ENCODE results near the gene PLK5.
"Not testable (repeated sequence)": the region's sequence is repeated elsewhere in the genome, so short reads cannot be mapped to it uniquely, and the experiment has no call there.

Gene PLK5

GRCh38 chr19:1511318-1512317 lies 12.3 kb upstream of the PLK5 start:
- FAIRE-seq (no peak), DNase-seq (ENCODE audit: insufficient read length) (no peak)
- no peak for TF ChIP-seq POLR2AphosphoS5 (IDR thresholded peaks at IDR 0.05; ENCODE audit: low read depth, low read length)
- no peak for TF ChIP-seq TAF1 (IDR thresholded peaks at IDR 0.05; ENCODE audit: borderline replicate concordance, low read depth, low read length)
- no peak for TF ChIP-seq POLR2A (IDR thresholded peaks at IDR 0.05; ENCODE audit: low read depth, low read length)

GRCh38 chr19:1512671-1513498 lies 11.0 kb upstream of the PLK5 start, which contains the start of gene ADAMTSL5:
Gene ADAMTSL5 (minus strand): TSS chr19:1513019. CDS start chr19:1510943, 2,076 bp downstream.
- peak; percentile 85 for DNase-seq (ENCODE audit: insufficient read length)

DNA sequence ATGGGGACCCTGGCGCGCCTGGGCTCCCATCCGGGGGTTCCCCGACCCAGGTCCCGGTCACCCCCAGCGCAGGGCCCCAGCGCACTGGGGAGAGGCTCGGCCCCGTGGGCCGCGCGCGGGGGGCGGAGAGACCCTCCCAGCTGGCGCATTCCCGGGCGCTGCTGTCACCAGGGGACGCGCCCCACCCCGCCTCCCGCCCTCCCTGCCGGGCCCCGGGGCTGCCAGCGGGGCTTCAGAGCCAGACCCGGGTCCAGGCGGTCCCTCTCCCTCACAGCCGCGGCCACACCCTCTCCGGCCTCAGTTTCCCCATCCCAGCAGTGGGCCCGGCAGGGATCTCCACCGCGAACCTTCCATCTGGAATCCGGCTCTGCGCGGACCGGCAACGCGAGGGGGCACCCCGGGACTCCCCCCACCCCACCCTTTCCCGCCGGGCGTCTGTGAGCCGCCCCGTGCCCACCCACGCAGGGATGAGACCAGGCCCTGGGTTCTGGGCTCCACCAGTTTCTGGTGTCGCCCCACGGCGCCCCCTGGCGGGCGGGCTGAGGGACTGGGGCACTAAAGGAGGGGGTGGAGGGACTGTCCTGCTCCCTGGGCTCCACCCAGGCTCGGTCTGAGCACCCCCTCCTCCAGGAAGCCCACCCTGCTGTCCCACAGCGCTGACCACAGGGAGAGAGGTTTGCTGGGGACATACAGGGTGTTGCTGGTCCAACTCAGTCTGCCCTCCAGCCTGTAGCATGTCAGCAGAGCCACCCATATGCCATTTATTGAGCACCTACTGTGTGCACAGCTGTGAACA lies 10.2 kb upstream of the PLK5 start:
- TF ChIP-seq TAF1 (IDR thresholded peaks at IDR 0.05; ENCODE audit: borderline replicate concordance, low read depth, low read length) (no peak), POLR2AphosphoS5 (IDR thresholded peaks at IDR 0.05; ENCODE audit: low read depth, low read length) (no peak), POLR2A (IDR thresholded peaks at IDR 0.05; ENCODE audit: low read depth, low read length) (no peak)
- peak; percentile 71 for DNase-seq (ENCODE audit: insufficient read length)
- FAIRE-seq, result no peak

More at GRCh38 chr19:1512671-1513498, 11.0 kb upstream of the PLK5 start, which contains the start of gene ADAMTSL5:
- TF ChIP-seq TAF1 (IDR thresholded peaks at IDR 0.05; ENCODE audit: borderline replicate concordance, low read depth, low read length) (no peak), POLR2A (IDR thresholded peaks at IDR 0.05; ENCODE audit: low read depth, low read length) (no peak), POLR2AphosphoS5 (IDR thresholded peaks at IDR 0.05; ENCODE audit: low read depth, low read length) (no peak)
- peak; percentile 69 for FAIRE-seq

GRCh38 chr19:1514295-1514661 lies 9.6 kb upstream of the PLK5 start:
- FAIRE-seq (no peak), DNase-seq (ENCODE audit: insufficient read length) (no peak)
- TF ChIP-seq POLR2AphosphoS5 (IDR thresholded peaks at IDR 0.05; ENCODE audit: low read depth, low read length) (no peak), TAF1 (IDR thresholded peaks at IDR 0.05; ENCODE audit: borderline replicate concordance, low read depth, low read length) (no peak), POLR2A (IDR thresholded peaks at IDR 0.05; ENCODE audit: low read depth, low read length) (no peak)

DNA sequence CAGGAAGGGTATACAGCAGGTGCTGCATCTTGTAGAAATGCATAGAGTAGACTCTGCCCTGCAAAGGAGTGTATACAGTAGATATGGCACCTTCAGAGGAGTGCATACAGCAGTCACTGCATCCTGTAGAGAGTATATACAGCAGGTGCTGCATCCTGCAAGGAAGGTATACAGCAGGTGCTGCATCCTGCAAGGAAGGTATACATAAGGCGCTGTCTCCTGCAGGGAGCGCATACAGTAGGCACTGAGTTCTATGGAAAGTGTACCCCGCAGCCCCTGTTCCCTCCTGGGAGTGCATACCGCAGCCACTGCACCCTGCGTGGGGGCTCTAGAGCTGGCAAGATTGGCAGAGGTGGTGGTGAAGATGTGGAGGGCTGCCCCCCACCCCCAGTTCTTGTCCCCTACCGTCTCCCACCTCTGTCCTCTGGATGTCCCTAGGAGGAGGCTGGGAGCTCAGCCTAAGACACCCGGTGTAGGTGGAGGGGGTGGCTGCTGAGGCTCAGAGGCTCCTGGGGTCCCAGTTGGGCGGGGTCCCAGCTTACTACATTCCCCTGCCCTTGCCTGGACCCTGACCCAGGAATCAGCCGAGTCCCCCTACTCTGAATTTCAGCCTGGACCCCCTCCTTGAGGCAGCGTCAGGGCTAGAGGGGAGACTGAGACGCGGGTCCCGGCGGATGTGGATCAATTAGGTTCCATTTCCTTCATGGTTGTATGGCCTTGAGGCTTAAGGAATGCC lies 8.7 kb upstream of the PLK5 start:
- no peak for DNase-seq (ENCODE audit: insufficient read length)
- no peak for FAIRE-seq
- TF ChIP-seq POLR2AphosphoS5 (IDR thresholded peaks at IDR 0.05; ENCODE audit: low read depth, low read length) (no peak), TAF1 (IDR thresholded peaks at IDR 0.05; ENCODE audit: borderline replicate concordance, low read depth, low read length) (no peak), POLR2A (IDR thresholded peaks at IDR 0.05; ENCODE audit: low read depth, low read length) (no peak)

DNA sequence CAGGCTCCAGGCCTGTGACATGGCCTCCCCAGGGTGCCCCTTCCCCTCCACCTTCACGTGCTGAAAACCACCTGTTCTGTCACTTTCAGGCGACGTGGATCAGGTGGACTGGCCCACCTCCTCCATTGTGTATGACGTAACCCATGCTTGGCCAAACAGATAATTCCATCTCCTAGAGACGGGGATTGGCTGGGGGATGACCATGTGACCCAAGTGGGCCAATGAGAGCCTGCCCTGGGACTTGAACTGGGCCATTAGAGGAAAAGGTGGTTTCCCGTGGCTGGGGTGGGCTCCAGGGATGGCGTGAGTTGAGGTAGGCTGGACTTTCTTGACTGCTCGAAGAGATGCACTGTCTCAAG lies 7.5 kb upstream of the PLK5 start:
- no peak for TF ChIP-seq TAF1 (IDR thresholded peaks at IDR 0.05; ENCODE audit: borderline replicate concordance, low read depth, low read length)
- no peak for TF ChIP-seq POLR2AphosphoS5 (IDR thresholded peaks at IDR 0.05; ENCODE audit: low read depth, low read length)
- TF ChIP-seq POLR2A (IDR thresholded peaks at IDR 0.05; ENCODE audit: low read depth, low read length), result no peak
- DNase-seq (ENCODE audit: insufficient read length) (no peak), FAIRE-seq (no peak)

DNA sequence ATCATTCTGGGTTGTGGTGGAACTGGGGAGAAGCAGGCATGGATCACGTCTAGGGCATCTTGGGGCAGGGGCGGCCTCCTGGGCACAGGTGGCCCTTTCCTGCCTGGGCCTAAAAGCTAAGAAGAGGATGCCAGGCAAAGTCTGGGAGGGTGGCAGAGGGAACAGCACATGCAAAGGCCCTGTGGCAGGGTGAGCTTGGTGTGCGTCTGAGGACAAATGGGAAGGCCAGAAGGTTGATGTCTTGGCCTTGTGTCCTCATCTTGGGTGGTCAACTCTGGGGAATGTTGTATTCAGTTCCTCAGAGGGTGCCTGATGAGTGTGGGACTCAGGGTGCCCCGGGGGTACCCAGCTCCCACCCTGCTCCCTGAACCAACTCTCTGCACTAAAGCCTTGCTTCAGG lies 5.4 kb upstream of the PLK5 start:
- no peak for TF ChIP-seq TAF1 (IDR thresholded peaks at IDR 0.05; ENCODE audit: borderline replicate concordance, low read depth, low read length)
- TF ChIP-seq POLR2A (IDR thresholded peaks at IDR 0.05; ENCODE audit: low read depth, low read length), result no peak
- TF ChIP-seq POLR2AphosphoS5 (IDR thresholded peaks at IDR 0.05; ENCODE audit: low read depth, low read length), result no peak
- DNase-seq (ENCODE audit: insufficient read length) (no peak), FAIRE-seq (no peak)

GRCh38 chr19:1519802-1520201 lies 4.1 kb upstream of the PLK5 start:
- DNase-seq (ENCODE audit: insufficient read length); FAIRE-seq: not testable (repeated sequence)

DNA sequence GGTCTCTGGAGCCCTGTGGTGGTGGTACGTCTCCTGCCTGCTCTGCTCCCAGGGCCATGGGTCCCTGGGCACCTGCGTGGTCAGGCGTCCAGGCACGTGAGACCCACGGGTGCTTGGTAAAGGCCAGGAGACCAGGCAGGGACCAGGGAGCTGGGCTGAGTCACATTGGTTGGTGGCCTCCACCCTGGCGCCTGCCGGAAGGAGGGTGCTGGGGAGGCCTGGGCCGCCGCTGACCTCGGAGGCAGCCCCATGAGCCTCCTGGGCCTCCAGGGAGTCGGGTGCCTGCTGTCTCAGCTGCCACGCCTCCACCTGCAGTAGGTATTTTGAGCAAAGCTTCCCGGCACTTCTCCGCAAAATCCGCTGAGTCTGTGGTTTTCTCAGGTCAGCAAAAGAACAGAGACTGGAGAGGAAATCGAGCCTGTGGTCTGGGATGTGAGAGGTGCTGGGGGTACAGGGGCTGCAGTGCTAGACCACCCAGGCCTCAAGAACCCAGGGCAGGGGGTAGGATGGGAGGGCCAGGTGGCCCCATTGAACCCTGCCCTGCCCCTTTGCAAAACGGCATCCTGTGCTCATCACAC lies 3.6 kb upstream of the PLK5 start:
- no peak for FAIRE-seq
- no peak for DNase-seq (ENCODE audit: insufficient read length)
- TF ChIP-seq TAF1 (IDR thresholded peaks at IDR 0.05; ENCODE audit: borderline replicate concordance, low read depth, low read length), result no peak
- no peak for TF ChIP-seq POLR2AphosphoS5 (IDR thresholded peaks at IDR 0.05; ENCODE audit: low read depth, low read length)
- TF ChIP-seq POLR2A (IDR thresholded peaks at IDR 0.05; ENCODE audit: low read depth, low read length), result no peak

DNA sequence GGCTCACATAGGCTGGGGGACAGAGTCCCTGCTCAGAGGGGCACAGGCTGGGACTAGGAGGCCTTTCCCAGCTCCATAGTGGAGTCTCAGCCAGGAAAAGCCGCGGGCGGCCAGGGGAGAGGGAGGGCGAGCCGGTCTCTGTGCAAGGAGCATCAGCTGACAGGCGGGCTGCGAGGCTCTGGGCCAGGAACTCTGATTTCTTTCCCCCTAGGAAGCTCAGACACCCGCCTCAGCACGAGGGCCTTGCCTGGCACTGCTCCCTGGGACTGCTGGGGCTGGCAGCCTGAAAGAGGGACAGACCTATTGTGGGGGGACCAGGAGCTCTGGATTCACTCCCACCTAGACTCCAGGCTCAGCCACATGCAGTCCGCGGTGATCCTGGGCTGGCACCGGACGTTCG lies 2.2 kb upstream of the PLK5 start:
- FAIRE-seq (no peak), DNase-seq (ENCODE audit: insufficient read length) (no peak)
- no peak for TF ChIP-seq POLR2A (IDR thresholded peaks at IDR 0.05; ENCODE audit: low read depth, low read length)
